ENCODE data around the gene CPNE1.

- TF ChIP-seq CTCF (IDR thresholded peaks at IDR 0.05) (no peak), POLR2A (IDR thresholded peaks at IDR 0.05) (no peak)
Measured at GRCh38 chr20:35578469-35578868, 86.2 kb downstream of the CPNE1 start.
